ENCODE measurements around the gene TRIM15.
"Not testable (repeated sequence)": the region's sequence is repeated elsewhere in the genome, so short reads cannot be mapped to it uniquely, and the experiment has no call there.

Gene TRIM15

DNA sequence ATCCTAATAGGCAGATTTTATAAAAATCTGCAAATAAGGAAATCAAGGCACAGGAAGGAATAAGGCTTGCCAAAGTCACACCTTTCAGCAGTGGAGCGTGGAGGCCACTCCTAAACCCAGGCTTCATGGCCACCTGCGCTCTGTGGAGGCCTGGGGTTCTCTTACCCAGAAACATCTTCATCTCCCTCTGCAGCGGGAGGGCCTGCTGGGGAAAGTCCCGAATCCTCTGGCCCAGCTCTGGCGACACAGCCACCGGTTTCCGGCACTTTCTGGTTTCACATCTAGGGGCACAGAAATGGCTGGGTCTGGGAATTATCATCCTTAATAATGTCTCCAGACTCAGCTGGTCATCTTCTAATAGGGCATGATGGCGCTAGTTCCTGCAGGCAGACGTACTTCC lies 6.6 kb upstream of the TRIM15 start:
- H3K9ac ChIP-seq (ENCODE audit: low read depth, low read length): no peak overlapping the region
- no peak overlapping the region for H3K4me3 ChIP-seq (ENCODE audit: low read length)
- WGBS: 91% methylated on average over 9 of the region's 9 CpGs
- no peaks in the 10 kb centered on the region for H3K4me1 ChIP-seq (ENCODE audit: insufficient read depth, low read length)
- H3K27me3 ChIP-seq (ENCODE audit: insufficient read depth, low read length): peaks cover 18% of the 10 kb centered on the region
- no peaks in the 10 kb centered on the region for H3K36me3 ChIP-seq (ENCODE audit: insufficient read depth, low read length)
- H3K9me3 ChIP-seq (ENCODE audit: insufficient read depth, low read depth, low read length): no peaks in the 10 kb centered on the region
- no peak overlapping the region for H3K27ac ChIP-seq (ENCODE audit: low read depth, low read length)

DNA sequence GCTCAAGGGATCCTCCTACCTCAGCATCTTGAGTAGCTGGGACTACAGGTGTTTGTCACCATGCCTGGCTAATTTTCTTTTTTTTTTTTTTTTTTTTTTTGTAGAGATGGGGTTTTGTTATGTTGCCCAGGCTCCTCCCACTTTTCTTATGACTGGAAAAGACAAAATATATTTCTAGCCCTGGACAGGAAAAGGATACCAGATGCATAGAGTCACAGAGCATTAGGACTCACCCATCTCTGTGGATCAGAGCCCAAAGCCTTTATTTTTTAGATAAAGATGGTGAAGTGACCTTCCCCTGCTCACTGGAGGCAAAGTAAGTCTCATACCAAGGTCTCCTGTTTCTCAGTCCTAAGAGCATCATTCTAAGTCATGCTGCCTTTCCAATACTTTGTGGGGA lies 5.8 kb upstream of the TRIM15 start:
- Histone ChIP-seq H3K27ac (ENCODE audit: low read depth, low read length) (no peak overlapping the region), H3K36me3 (ENCODE audit: insufficient read depth, low read length) (no peaks in the 10 kb centered on the region), H3K4me3 (ENCODE audit: low read length) (no peak overlapping the region), H3K9me3 (ENCODE audit: insufficient read depth, low read depth, low read length) (no peaks in the 10 kb centered on the region), H3K27me3 (ENCODE audit: insufficient read depth, low read length) (peaks cover 18% of the 10 kb centered on the region), H3K9ac (ENCODE audit: low read depth, low read length) (no peak overlapping the region), H3K4me1 (ENCODE audit: insufficient read depth, low read length) (no peaks in the 10 kb centered on the region)

GRCh38 chr6:30157999-30158398 lies 5.3 kb upstream of the TRIM15 start:
- Histone ChIP-seq H3K9me3 (ENCODE audit: insufficient read depth, low read depth, low read length) (no peaks in the 10 kb centered on the region), H3K36me3 (ENCODE audit: insufficient read depth, low read length) (no peaks in the 10 kb centered on the region), H3K4me3 (ENCODE audit: low read length) (no peak overlapping the region), H3K27ac (ENCODE audit: low read depth, low read length) (no peak overlapping the region), H3K4me1 (ENCODE audit: insufficient read depth, low read length) (no peaks in the 10 kb centered on the region), H3K27me3 (ENCODE audit: insufficient read depth, low read length) (peaks cover 18% of the 10 kb centered on the region), H3K9ac (ENCODE audit: low read depth, low read length) (no peak overlapping the region)
- WGBS: 92% methylated on average over 2 of the region's 2 CpGs

GRCh38 chr6:30158475-30159040 lies 4.8 kb upstream of the TRIM15 start:
- Histone ChIP-seq H3K27me3 (ENCODE audit: insufficient read depth, low read length) (peaks cover 17% of the 10 kb centered on the region), H3K36me3 (ENCODE audit: insufficient read depth, low read length) (no peaks in the 10 kb centered on the region), H3K9ac (ENCODE audit: low read depth, low read length) (no peak overlapping the region), H3K4me1 (ENCODE audit: insufficient read depth, low read length) (no peaks in the 10 kb centered on the region), H3K27ac (ENCODE audit: low read depth, low read length) (no peak overlapping the region), H3K9me3 (ENCODE audit: insufficient read depth, low read depth, low read length) (no peaks in the 10 kb centered on the region), H3K4me3 (ENCODE audit: low read length) (no peak overlapping the region)
- 86% methylated on average over 3 of the region's 3 CpGs for WGBS

- Histone ChIP-seq H3K9me3 (ENCODE audit: insufficient read depth, low read depth, low read length) (no peaks in the 10 kb centered on the region), H3K27me3 (ENCODE audit: insufficient read depth, low read length) (peaks cover 13% of the 10 kb centered on the region), H3K4me3 (ENCODE audit: low read length) (no peak overlapping the region), H3K4me1 (ENCODE audit: insufficient read depth, low read length) (no peaks in the 10 kb centered on the region), H3K36me3 (ENCODE audit: insufficient read depth, low read length) (no peaks in the 10 kb centered on the region), H3K27ac (ENCODE audit: low read depth, low read length) (no peak overlapping the region), H3K9ac (ENCODE audit: low read depth, low read length) (no peak overlapping the region)
- 91% methylated on average over 17 of the region's 17 CpGs for WGBS
These were observed 3.1 kb upstream of the TRIM15 start for GRCh38 chr6:30160008-30160784.

DNA sequence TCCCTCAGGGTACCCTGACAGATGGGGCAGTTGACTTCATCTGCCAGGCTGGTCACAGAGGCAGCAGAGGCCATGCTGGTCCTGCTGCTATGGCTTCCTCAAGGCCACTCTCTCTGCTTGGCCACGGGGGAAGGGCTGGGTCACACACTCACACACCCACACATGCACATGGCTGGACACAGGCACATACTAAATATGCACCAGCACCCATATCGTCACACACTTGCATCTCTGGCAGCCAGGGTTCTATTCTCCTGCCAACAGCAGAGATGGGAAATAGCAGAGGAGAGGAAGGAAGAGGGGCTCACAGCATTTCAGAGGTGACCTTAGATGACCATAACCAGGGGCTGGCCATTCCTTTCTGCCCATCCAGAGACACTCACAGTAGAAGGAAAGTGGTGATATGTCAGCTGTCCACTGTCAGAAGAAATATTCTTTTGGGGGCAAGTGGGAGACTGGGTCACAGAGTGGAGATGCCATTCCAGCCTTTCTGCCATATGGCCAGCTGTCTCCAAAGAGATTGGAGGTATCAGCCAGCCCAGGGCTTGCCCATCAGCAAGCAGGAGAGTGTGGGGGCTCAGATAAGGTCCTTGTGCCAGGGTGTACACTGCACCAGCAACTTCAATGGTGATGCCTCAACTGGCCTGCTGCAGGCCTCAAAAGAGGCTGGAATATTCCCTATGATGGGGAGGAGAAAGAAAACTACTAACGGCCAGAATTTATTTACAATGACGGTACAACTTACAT lies 2.4 kb upstream of the TRIM15 start, which contains the start of gene TRIM10:
TSS of gene TRIM10 (minus strand) at position 427 of the 747 bp plus-strand sequence. CDS start at position 74, 353 bp downstream.
- Histone ChIP-seq H3K9ac (ENCODE audit: low read depth, low read length) (no peak within 1 kb of the TSS), H3K27ac (ENCODE audit: low read depth, low read length) (no peak within 1 kb of the TSS), H3K4me3 (ENCODE audit: low read length) (no peak within 1 kb of the TSS), H3K4me1 (ENCODE audit: insufficient read depth, low read length) (no peaks in the 10 kb centered on the region), H3K27me3 (ENCODE audit: insufficient read depth, low read length) (peaks cover 13% of the 10 kb centered on the region), H3K9me3 (ENCODE audit: insufficient read depth, low read depth, low read length) (no peaks in the 10 kb centered on the region), H3K36me3 (ENCODE audit: insufficient read depth, low read length) (no peaks in the 10 kb centered on the region)
- 71% methylated on average over 3 of the region's 4 CpGs for WGBS

- H3K9ac ChIP-seq (ENCODE audit: low read depth, low read length): no peak overlapping the region
- WGBS: 91% methylated on average over 10 of the region's 12 CpGs
- no peaks in the 10 kb centered on the region for H3K4me1 ChIP-seq (ENCODE audit: insufficient read depth, low read length)
- H3K27ac ChIP-seq (ENCODE audit: low read depth, low read length): no peak overlapping the region
- H3K27me3 ChIP-seq (ENCODE audit: insufficient read depth, low read length): peaks cover 20% of the 10 kb centered on the region
- H3K4me3 ChIP-seq (ENCODE audit: low read length): no peak overlapping the region
- no peaks in the 10 kb centered on the region for H3K9me3 ChIP-seq (ENCODE audit: insufficient read depth, low read depth, low read length)
- no peaks in the 10 kb centered on the region for H3K36me3 ChIP-seq (ENCODE audit: insufficient read depth, low read length)
These were observed 869 bp upstream of the TRIM15 start for GRCh38 chr6:30162265-30163089.

DNA sequence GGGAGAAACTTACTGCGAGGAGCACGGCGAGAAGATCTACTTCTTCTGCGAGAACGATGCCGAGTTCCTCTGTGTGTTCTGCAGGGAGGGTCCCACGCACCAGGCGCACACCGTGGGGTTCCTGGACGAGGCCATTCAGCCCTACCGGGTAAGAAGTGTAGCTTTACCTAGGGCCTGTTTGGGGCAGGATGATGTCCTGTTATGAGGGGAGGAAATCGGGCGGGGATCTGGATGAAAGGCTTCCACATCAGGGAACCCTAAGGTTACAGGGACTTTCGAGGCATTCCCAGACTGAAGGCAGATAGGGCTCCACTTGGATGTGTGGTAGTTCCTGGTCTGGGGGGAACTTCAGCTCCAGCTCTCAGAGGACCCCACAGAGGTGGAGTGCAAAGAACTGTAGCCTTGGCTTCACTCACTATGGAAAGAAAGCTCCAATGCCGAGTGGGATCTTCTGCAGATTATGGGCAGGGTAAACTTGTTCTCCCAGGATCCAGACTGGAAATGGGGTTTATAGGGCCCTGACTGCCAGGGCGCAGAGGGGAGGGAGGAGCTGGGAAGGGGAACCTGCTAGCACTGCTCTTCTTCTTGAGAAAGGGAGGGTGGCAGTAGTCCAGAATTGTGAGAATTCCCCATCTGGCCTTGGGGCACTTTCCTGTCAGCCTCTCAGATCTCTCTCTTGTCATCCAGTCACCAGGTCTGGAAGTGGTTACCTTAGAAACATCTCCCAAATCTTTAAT lies 740 bp downstream of the TRIM15 start:
- H3K27ac ChIP-seq (ENCODE audit: low read depth, low read length): no peak overlapping the region
- no peaks in the 10 kb centered on the region for H3K36me3 ChIP-seq (ENCODE audit: insufficient read depth, low read length)
- no peaks in the 10 kb centered on the region for H3K4me1 ChIP-seq (ENCODE audit: insufficient read depth, low read length)
- H3K4me3 ChIP-seq (ENCODE audit: low read length): no peak overlapping the region
- WGBS: 93% methylated on average over 16 of the region's 16 CpGs
- H3K27me3 ChIP-seq (ENCODE audit: insufficient read depth, low read length): peaks cover 23% of the 10 kb centered on the region
- no peaks in the 10 kb centered on the region for H3K9me3 ChIP-seq (ENCODE audit: insufficient read depth, low read depth, low read length)
- H3K9ac ChIP-seq (ENCODE audit: low read depth, low read length): no peak overlapping the region

- H3K4me3 ChIP-seq (ENCODE audit: low read length): no peak overlapping the region
- H3K4me1 ChIP-seq (ENCODE audit: insufficient read depth, low read length): 0 out of 2 replicates have a peak, but pooled peaks cover 2% of the 10 kb centered on the region
- no peaks in the 10 kb centered on the region for H3K9me3 ChIP-seq (ENCODE audit: insufficient read depth, low read depth, low read length)
- H3K27me3 ChIP-seq (ENCODE audit: insufficient read depth, low read length): peaks cover 20% of the 10 kb centered on the region
- H3K36me3 ChIP-seq (ENCODE audit: insufficient read depth, low read length): no peaks in the 10 kb centered on the region
- no peak overlapping the region for H3K9ac ChIP-seq (ENCODE audit: low read depth, low read length)
- H3K27ac ChIP-seq (ENCODE audit: low read depth, low read length): no peak overlapping the region
- WGBS: 87% methylated on average over 4 of the region's 4 CpGs
These were observed 1.4 kb downstream of the TRIM15 start for GRCh38 chr6:30164714-30165113.

- 100% methylated on average over 1 of the region's 1 CpG for WGBS
- not testable (repeated sequence) for H3K36me3 ChIP-seq (ENCODE audit: insufficient read depth, low read length); H3K27ac ChIP-seq (ENCODE audit: low read depth, low read length); H3K9me3 ChIP-seq (ENCODE audit: insufficient read depth, low read depth, low read length); H3K9ac ChIP-seq (ENCODE audit: low read depth, low read length); H3K4me1 ChIP-seq (ENCODE audit: insufficient read depth, low read length); H3K4me3 ChIP-seq (ENCODE audit: low read length)
- H3K27me3 ChIP-seq (ENCODE audit: insufficient read depth, low read length): peaks cover 21% of the 10 kb centered on the region
These were observed 1.9 kb downstream of the TRIM15 start for GRCh38 chr6:30165238-30165637.

Measured in HUES64 (cell line).